Glutamatergic neuron (in vitro differentiated cells): Measurements from ENCODE around the gene SS18L1. TPM values are rescaled to one million over a fixed set of nuclear protein-coding genes. Genes with fewer than 3 reads are reported as not detected.
A peak's percentile ranks its signal among the peaks of the same experiment; 100 is the strongest.

Experiments used
- DNase-seq: peaks from one replicate; pipeline ENCODE4 v3.0.0; 2022
- H3K27ac Mint-ChIP-seq: one replicate; pipeline ENCODE4 v1.8.0; 2020; ENCODE audit warnings: mild to moderate bottlenecking, mixed read lengths, inconsistent platforms; ENCODE audit not compliant: unreplicated experiment
- H3K27me3 Mint-ChIP-seq: one replicate; pipeline ENCODE4 v1.8.0; 2020; ENCODE audit warnings: mild to moderate bottlenecking, moderate library complexity, mixed read lengths, inconsistent platforms; ENCODE audit not compliant: unreplicated experiment
- H3K36me3 Mint-ChIP-seq: one replicate; pipeline ENCODE4 v1.8.0; 2020; ENCODE audit warnings: mild to moderate bottlenecking, mixed read lengths, inconsistent platforms; ENCODE audit not compliant: unreplicated experiment
- H3K4me1 Mint-ChIP-seq: one replicate; pipeline ENCODE4 v1.8.0; 2020; ENCODE audit warnings: mild to moderate bottlenecking, low read depth, mixed read lengths, inconsistent platforms; ENCODE audit not compliant: unreplicated experiment
- H3K4me3 Mint-ChIP-seq: one replicate; pipeline ENCODE4 v1.8.0; 2020; ENCODE audit warnings: mild to moderate bottlenecking, mixed read lengths, inconsistent platforms; ENCODE audit not compliant: unreplicated experiment
- H3K9me3 Mint-ChIP-seq: one replicate; pipeline ENCODE4 v1.8.0; 2020; ENCODE audit warnings: mild to moderate bottlenecking, moderate library complexity, mixed read lengths, inconsistent platforms; ENCODE audit not compliant: unreplicated experiment
- CTCF ChIP-seq: fragments of 200-600 bp; sonication (generic); IDR thresholded peaks from one replicate; pipeline ENCODE4 v1.5.0; 2021; ENCODE audit not compliant: partially characterized antibody, unreplicated experiment
- total RNA-seq: library from RNA; stranded (reverse); fragmentation: NEBNext Ultra II Directional; extraction: Animal tissue kit (Norgen Biotek cat#: 25700); gene quantifications from one replicate; pipeline ENCODE4 v1.2.1, GENCODE V29; 2021; ENCODE audit not compliant: unreplicated experiment

The SS18L1 gene
- total RNA-seq, 1 donor from 2014 or later, result 50.4 TPM

- Mint-ChIP-seq H3K4me3 (no peak overlapping the region), H3K27ac (no peak overlapping the region), H3K36me3 (no peaks in the 10 kb centered on the region), H3K4me1 (peaks cover 2% of the 10 kb centered on the region), H3K9me3 (peaks cover 2% of the 10 kb centered on the region), H3K27me3 (no peaks in the 10 kb centered on the region)
- TF ChIP-seq CTCF, result no peak
- peak; percentile 4 for DNase-seq
These were observed 54.2 kb downstream of the SS18L1 start for GRCh38 chr20:62197801-62198200.

- Mint-ChIP-seq H3K4me1 (peaks cover 8% of the 10 kb centered on the region), H3K36me3 (no peaks in the 10 kb centered on the region), H3K9me3 (peaks cover 2% of the 10 kb centered on the region), H3K4me3 (no peak overlapping the region), H3K27me3 (no peaks in the 10 kb centered on the region), H3K27ac (no peak overlapping the region)
- no peak for TF ChIP-seq CTCF
- peak; percentile 10 for DNase-seq
These were observed 54.9 kb downstream of the SS18L1 start for GRCh38 chr20:62198496-62198895.

- Mint-ChIP-seq H3K4me3 (no peak overlapping the region), H3K4me1 (peaks cover 8% of the 10 kb centered on the region), H3K27me3 (no peaks in the 10 kb centered on the region), H3K9me3 (peaks cover 2% of the 10 kb centered on the region), H3K36me3 (no peaks in the 10 kb centered on the region), H3K27ac (no peak overlapping the region)
- no peak for TF ChIP-seq CTCF
- DNase-seq, result peak; percentile 2
These were observed 55.4 kb downstream of the SS18L1 start for GRCh38 chr20:62198931-62199330.

- Mint-ChIP-seq H3K4me1 (peaks cover 8% of the 10 kb centered on the region), H3K27ac (no peak overlapping the region), H3K4me3 (no peak overlapping the region), H3K36me3 (no peaks in the 10 kb centered on the region), H3K27me3 (no peaks in the 10 kb centered on the region), H3K9me3 (peaks cover 2% of the 10 kb centered on the region)
- TF ChIP-seq CTCF, result no peak
- peak; percentile 6 for DNase-seq
These were observed 57.1 kb downstream of the SS18L1 start for GRCh38 chr20:62200491-62201172.
